Muscle of back (tissue), 10 donors: ENCODE measurements around the gene DSN1. TPM values are rescaled to one million over a fixed set of nuclear protein-coding genes. Genes with fewer than 3 reads are reported as not detected.

Experiments
- polyA plus RNA-seq, 10 donors: library from polyadenylated mRNA; unstranded; fragments of 120-200 nt; gene quantifications; one replicate each; pipeline ENCODE4 v1.2.1, GENCODE V29; 2013; ENCODE audit not compliant: insufficient read length in 10 of 10

The DSN1 gene
- polyA plus RNA-seq, 10 donors = 7.9 to 15.2 (median 10.1) TPM

Other genes with a start within 250 kb of the DSN1 start
- 100 to 1,000 TPM; 367 to 656 (median 525) TPM for gene MYL9, start 232.2 kb downstream of the DSN1 start, polyA plus RNA-seq
- gene TGIF2, start 200.2 kb downstream of the DSN1 start, polyA plus RNA-seq = 10 to 100 TPM; 18.7 to 28.2 (median 22.1) TPM
- gene RAB5IF, start 168.0 kb downstream of the DSN1 start, polyA plus RNA-seq = 10 to 100 TPM; 33.3 to 46.9 (median 42.2) TPM
- 1 to 10 TPM in 1 of 10 donors, under 1 TPM in 9; 0.18 to 1.2 (median 0.31) TPM for gene SLA2, start 127.6 kb downstream of the DSN1 start, polyA plus RNA-seq
- gene NDRG3, start 27.7 kb downstream of the DSN1 start, polyA plus RNA-seq = 10 to 100 TPM; 14.0 to 21.4 (median 18.5) TPM
- 1 to 10 TPM in 3 of 10 donors, under 1 TPM in 6, not detected in 1; 0.18 to 1.4 (median 0.71) TPM for gene TLDC2, start 102.4 kb upstream of the DSN1 start, polyA plus RNA-seq
- 10 to 100 TPM; 21.4 to 45.8 (median 29.8) TPM for gene SAMHD1, start 177.9 kb upstream of the DSN1 start, polyA plus RNA-seq